GM19463 (cell line): ENCODE data around the gene TCERG1L.

Experiments
- ATAC-seq: cut with Tn5 transposase; IDR thresholded peaks from one replicate; pipeline ENCODE4 v1.9.1; 2021; ENCODE audit warnings: mild to moderate bottlenecking, moderate library complexity; ENCODE audit not compliant: unreplicated experiment

Gene TCERG1L

GRCh38 chr10:131131726-131132591, 179.6 kb downstream of the TCERG1L start:
- no peak for ATAC-seq

- no peak for ATAC-seq
These were observed 181.5 kb downstream of the TCERG1L start for GRCh38 chr10:131130025-131130424.

- ATAC-seq, result no peak
These were observed 182.0 kb downstream of the TCERG1L start for GRCh38 chr10:131129544-131129943.

GRCh38 chr10:131128731-131129130, 182.8 kb downstream of the TCERG1L start:
- ATAC-seq, result no peak

GRCh38 chr10:131127610-131128009, 183.9 kb downstream of the TCERG1L start:
- ATAC-seq, result no peak

GRCh38 chr10:131127138-131127589, 184.4 kb downstream of the TCERG1L start:
- no peak for ATAC-seq

- no peak for ATAC-seq
These were observed 185.0 kb downstream of the TCERG1L start for GRCh38 chr10:131126321-131127137.

- no peak for ATAC-seq
These were observed 185.9 kb downstream of the TCERG1L start for GRCh38 chr10:131125511-131126225.

GRCh38 chr10:131124945-131125344, 186.6 kb downstream of the TCERG1L start:
- ATAC-seq, result no peak

- ATAC-seq, result no peak
These were observed 188.0 kb downstream of the TCERG1L start for GRCh38 chr10:131123496-131123895.

GRCh38 chr10:131121511-131122035, 189.9 kb downstream of the TCERG1L start:
- ATAC-seq, result no peak

GRCh38 chr10:131119626-131120355, 191.7 kb downstream of the TCERG1L start:
- ATAC-seq, result no peak

GRCh38 chr10:131117416-131118212, 193.9 kb downstream of the TCERG1L start:
- no peak for ATAC-seq

- ATAC-seq, result no peak
These were observed 194.5 kb downstream of the TCERG1L start for GRCh38 chr10:131116991-131117375.

- no peak for ATAC-seq
These were observed 195.1 kb downstream of the TCERG1L start for GRCh38 chr10:131116216-131116990.

GRCh38 chr10:131115801-131116200, 195.7 kb downstream of the TCERG1L start:
- no peak for ATAC-seq

GRCh38 chr10:131115321-131115720, 196.2 kb downstream of the TCERG1L start:
- ATAC-seq, result no peak

GRCh38 chr10:131114846-131115245, 196.7 kb downstream of the TCERG1L start:
- ATAC-seq, result no peak
